Thyroid gland (tissue), 4 donors: ENCODE data around the gene AARSD1.

ENCODE experiments used
- POLR2A ChIP-seq, 2 donors: fragments of 450-650 bp; IDR thresholded peaks; one replicate each; pipeline ENCODE4 v1.6.1; 2017; ENCODE audit warnings: antibody characterized with exemption in 2 of 2, mild to moderate bottlenecking in 2 of 2, moderate library complexity in 1 of 2
- TF ChIP-seq, protein P1 (sequence below), 6 experiments: fragments of 200-600 bp in 3 of 6; fragments of 450-650 bp in 3 of 6; sonication (generic) in 3 of 6; IDR thresholded peaks; one replicate each; pipeline ENCODE4 v1.5.1; 2016 to 2019; ENCODE audit warnings: antibody characterized with exemption in 6 of 6, mild to moderate bottlenecking in 2 of 6, inconsistent platforms in 1 of 6, moderate library complexity in 1 of 6

DNA sequence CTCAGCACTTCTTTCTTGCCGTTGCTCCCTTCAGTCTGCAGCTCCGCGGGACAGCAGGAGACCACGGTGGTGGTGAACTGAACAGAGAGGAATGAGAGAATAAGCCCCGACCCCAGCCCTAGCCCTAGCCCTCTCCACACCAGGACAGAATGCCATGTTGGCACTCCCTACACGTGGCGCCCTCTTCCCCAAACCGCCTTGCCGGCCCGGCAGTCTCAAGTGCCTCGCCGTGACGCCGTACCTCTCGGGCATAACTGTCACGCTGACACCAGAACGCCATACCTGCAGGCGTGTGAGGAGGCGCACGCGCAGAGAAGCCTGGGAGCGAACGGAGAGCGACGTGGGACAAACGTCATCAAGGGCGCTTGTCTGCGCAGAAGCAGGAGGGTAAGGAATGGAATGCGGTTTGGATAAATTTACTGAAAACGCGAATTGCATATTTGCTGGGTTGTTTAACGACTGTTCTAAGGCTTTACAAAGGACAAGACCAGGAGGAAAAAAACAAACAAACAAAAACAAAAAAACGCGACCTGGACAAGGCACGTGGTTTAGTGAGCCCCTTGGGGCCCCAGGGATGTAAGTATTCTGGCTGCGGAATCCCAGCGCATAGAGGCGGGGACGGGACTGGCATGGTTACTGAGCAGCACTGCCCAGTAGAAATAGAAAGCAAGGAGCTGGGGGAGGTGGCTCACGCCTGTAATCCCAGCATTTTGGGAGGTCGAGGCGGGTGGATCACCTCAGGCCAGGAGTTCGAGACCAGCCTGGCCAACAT is at the start of gene AARSD1:
- peak; percentile 33 to 80 for TF ChIP-seq POLR2A (IDR thresholded peaks at IDR 0.05)
- TF ChIP-seq, protein P1, sequence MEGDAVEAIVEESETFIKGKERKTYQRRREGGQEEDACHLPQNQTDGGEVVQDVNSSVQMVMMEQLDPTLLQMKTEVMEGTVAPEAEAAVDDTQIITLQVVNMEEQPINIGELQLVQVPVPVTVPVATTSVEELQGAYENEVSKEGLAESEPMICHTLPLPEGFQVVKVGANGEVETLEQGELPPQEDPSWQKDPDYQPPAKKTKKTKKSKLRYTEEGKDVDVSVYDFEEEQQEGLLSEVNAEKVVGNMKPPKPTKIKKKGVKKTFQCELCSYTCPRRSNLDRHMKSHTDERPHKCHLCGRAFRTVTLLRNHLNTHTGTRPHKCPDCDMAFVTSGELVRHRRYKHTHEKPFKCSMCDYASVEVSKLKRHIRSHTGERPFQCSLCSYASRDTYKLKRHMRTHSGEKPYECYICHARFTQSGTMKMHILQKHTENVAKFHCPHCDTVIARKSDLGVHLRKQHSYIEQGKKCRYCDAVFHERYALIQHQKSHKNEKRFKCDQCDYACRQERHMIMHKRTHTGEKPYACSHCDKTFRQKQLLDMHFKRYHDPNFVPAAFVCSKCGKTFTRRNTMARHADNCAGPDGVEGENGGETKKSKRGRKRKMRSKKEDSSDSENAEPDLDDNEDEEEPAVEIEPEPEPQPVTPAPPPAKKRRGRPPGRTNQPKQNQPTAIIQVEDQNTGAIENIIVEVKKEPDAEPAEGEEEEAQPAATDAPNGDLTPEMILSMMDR (IDR thresholded peaks at IDR 0.05): peak in 1 of 6 experiments; percentile 25
